Measurements from ENCODE around the gene ATP2B3. TPM values are rescaled to one million over a fixed set of nuclear protein-coding genes. Genes with fewer than 3 reads are reported as not detected.
A peak's percentile ranks its signal among the peaks of the same experiment; 100 is the strongest.

ATP2B3 gene
- polyA plus RNA-seq, 3 donors = 0.01 TPM; not detected in 2

GRCh38 chrX:153592091-153592833 lies 74.8 kb downstream of the ATP2B3 start:
- peaks cover 0 to 13% (median 0%) of the 10 kb centered on the region in 3 donors for H3K27me3 Mint-ChIP-seq (ENCODE audit: low read depth in 3 of 3)
- H3K27ac Mint-ChIP-seq = peak overlapping the region in 1 of 7 donors; percentile 40
- H3K4me3 Mint-ChIP-seq = no peak overlapping the region
- Histone ChIP-seq H3K36me3 (replicated peaks in 1 of 2; ENCODE audit: control insufficient read depth in 1 of 2, insufficient read depth in 2 of 2, low read length in 2 of 2) (peaks cover 70 to 75% of the 10 kb centered on the region in 2 donors), H3K4me1 (ENCODE audit: control insufficient read depth in 1 of 2, insufficient read depth in 2 of 2, low read length in 2 of 2) (peaks cover 3 to 5% of the 10 kb centered on the region in 2 donors), H3K4me3 (replicated peaks in 1 of 3; ENCODE audit: low read depth in 2 of 3, low read length in 3 of 3) (no peak overlapping the region), H2AFZ (ENCODE audit: insufficient read depth, low read depth, low read length, poor library complexity, severe bottlenecking) (no peak overlapping the region), H4K20me1 (ENCODE audit: insufficient read depth, low read length) (peaks cover 22% of the 10 kb centered on the region), H3K79me2 (ENCODE audit: insufficient read depth, low read length) (no peaks in the 10 kb centered on the region), H3K9me3 (replicated peaks in 1 of 2; ENCODE audit: control insufficient read depth in 1 of 2, insufficient read depth in 1 of 2, low read length in 2 of 2) (no peaks in the 10 kb centered on the region), H3K27me3 (ENCODE audit: control insufficient read depth in 2 of 2, insufficient read depth in 2 of 2, low read length in 2 of 2) (no peaks in the 10 kb centered on the region), H3K4me2 (replicated peaks; ENCODE audit: extremely low read depth, low read length, poor library complexity, severe bottlenecking) (no peak overlapping the region), H3K9ac (ENCODE audit: insufficient read depth, low read length, poor library complexity, severe bottlenecking) (no peak overlapping the region), H3K27ac (ENCODE audit: low read depth in 1 of 2, low read length in 2 of 2) (no peak overlapping the region)
- intact Hi-C loops (cut with micrococcal nuclease) = loop anchor here in 1 of 2 donors (10.0 kb wide), 1 partner anchor 257 kb away; the partner anchor contains the start of gene ZNF275
- H3K4me1 Mint-ChIP-seq = peaks cover 8% of the 10 kb centered on the region
- H3K9me3 Mint-ChIP-seq = peaks cover 0 to 2% (median 0%) of the 10 kb centered on the region in 7 donors
- TF ChIP-seq CTCF (IDR thresholded peaks at IDR 0.05) = no peak
- WGBS (ENCODE audit: insufficient coverage) = 99% methylated on average over 15 of the region's 30 CpGs
- no peak for DNase-seq
- H3K36me3 Mint-ChIP-seq = peaks cover 62 to 75% of the 10 kb centered on the region in 2 donors

GRCh38 chrX:153592966-153593688 lies 75.7 kb downstream of the ATP2B3 start:
- H3K27me3 Mint-ChIP-seq (ENCODE audit: low read depth in 3 of 3) = peaks cover 0 to 11% (median 0%) of the 10 kb centered on the region in 3 donors
- intact Hi-C loops (cut with micrococcal nuclease) = loop anchor here in 1 of 2 donors (10.0 kb wide), 1 partner anchor 258 kb away; the partner anchor contains the start of gene ZNF275
- DNase-seq = no peak
- Histone ChIP-seq H3K4me3 (replicated peaks in 1 of 3; ENCODE audit: low read depth in 2 of 3, low read length in 3 of 3) (no peak overlapping the region), H3K36me3 (replicated peaks in 1 of 2; ENCODE audit: control insufficient read depth in 1 of 2, insufficient read depth in 2 of 2, low read length in 2 of 2) (peaks cover 62 to 66% of the 10 kb centered on the region in 2 donors), H3K9ac (ENCODE audit: insufficient read depth, low read length, poor library complexity, severe bottlenecking) (no peak overlapping the region), H3K4me2 (replicated peaks; ENCODE audit: extremely low read depth, low read length, poor library complexity, severe bottlenecking) (no peak overlapping the region), H2AFZ (ENCODE audit: insufficient read depth, low read depth, low read length, poor library complexity, severe bottlenecking) (no peak overlapping the region), H3K4me1 (ENCODE audit: control insufficient read depth in 1 of 2, insufficient read depth in 2 of 2, low read length in 2 of 2) (peaks cover 11 to 13% of the 10 kb centered on the region in 2 donors), H3K9me3 (replicated peaks in 1 of 2; ENCODE audit: control insufficient read depth in 1 of 2, insufficient read depth in 1 of 2, low read length in 2 of 2) (no peaks in the 10 kb centered on the region), H3K27me3 (ENCODE audit: control insufficient read depth in 2 of 2, insufficient read depth in 2 of 2, low read length in 2 of 2) (no peaks in the 10 kb centered on the region), H3K27ac (ENCODE audit: low read depth in 1 of 2, low read length in 2 of 2) (no peak overlapping the region), H3K79me2 (ENCODE audit: insufficient read depth, low read length) (peaks cover 9% of the 10 kb centered on the region), H4K20me1 (ENCODE audit: insufficient read depth, low read length) (peaks cover 24% of the 10 kb centered on the region)
- H3K4me3 Mint-ChIP-seq = no peak overlapping the region
- WGBS (ENCODE audit: insufficient coverage) = 95% methylated on average over 4 of the region's 12 CpGs
- H3K9me3 Mint-ChIP-seq = peaks cover 0 to 3% (median 0%) of the 10 kb centered on the region in 7 donors
- no peak for TF ChIP-seq CTCF (IDR thresholded peaks at IDR 0.05)
- H3K4me1 Mint-ChIP-seq = peaks cover 17% of the 10 kb centered on the region
- H3K27ac Mint-ChIP-seq = no peak overlapping the region
- H3K36me3 Mint-ChIP-seq = peaks cover 54 to 66% of the 10 kb centered on the region in 2 donors

Measured in CD14-positive monocyte (primary cell).